ENCODE results near the gene C1orf226.
"Not testable (repeated sequence)": the region's sequence is repeated elsewhere in the genome, so short reads cannot be mapped to it uniquely, and the experiment has no call there.

DNA sequence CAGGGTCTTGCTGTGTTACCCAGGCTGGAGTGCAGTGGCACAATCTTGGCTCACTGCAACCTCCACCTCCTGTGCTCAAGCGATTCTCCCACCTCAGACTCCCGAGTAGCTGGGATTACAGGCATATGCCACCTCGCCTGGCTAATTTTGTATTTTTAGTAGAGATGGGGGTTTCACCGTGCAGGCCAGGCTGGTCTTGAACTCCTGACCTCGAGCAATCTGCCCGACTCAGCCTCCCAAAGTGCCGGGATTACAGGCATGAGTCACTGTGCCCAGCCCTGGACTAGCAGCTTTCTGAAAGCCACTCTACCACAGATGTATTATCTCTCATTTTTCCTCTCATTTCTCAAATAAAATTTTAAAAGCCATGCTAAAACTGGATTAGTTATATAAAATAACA lies 37.1 kb downstream of the C1orf226 start:
- TF ChIP-seq, protein P1, sequence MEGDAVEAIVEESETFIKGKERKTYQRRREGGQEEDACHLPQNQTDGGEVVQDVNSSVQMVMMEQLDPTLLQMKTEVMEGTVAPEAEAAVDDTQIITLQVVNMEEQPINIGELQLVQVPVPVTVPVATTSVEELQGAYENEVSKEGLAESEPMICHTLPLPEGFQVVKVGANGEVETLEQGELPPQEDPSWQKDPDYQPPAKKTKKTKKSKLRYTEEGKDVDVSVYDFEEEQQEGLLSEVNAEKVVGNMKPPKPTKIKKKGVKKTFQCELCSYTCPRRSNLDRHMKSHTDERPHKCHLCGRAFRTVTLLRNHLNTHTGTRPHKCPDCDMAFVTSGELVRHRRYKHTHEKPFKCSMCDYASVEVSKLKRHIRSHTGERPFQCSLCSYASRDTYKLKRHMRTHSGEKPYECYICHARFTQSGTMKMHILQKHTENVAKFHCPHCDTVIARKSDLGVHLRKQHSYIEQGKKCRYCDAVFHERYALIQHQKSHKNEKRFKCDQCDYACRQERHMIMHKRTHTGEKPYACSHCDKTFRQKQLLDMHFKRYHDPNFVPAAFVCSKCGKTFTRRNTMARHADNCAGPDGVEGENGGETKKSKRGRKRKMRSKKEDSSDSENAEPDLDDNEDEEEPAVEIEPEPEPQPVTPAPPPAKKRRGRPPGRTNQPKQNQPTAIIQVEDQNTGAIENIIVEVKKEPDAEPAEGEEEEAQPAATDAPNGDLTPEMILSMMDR (IDR thresholded peaks at IDR 0.05; ENCODE audit: insufficient read depth, low read length, poor library complexity, severe bottlenecking), result not testable (repeated sequence)
- not testable (repeated sequence) for TF ChIP-seq EZH2phosphoT487 (conservative IDR thresholded peaks at IDR 0.05; ENCODE audit: low read length)

Data from SU-DHL-6 (cell line).